Tongue (tissue), 2 donors: Measurements from ENCODE around the gene ASXL2. TPM values are rescaled to one million over a fixed set of nuclear protein-coding genes. Genes with fewer than 3 reads are reported as not detected.
"Not testable (repeated sequence)": the region's sequence is repeated elsewhere in the genome, so short reads cannot be mapped to it uniquely, and the experiment has no call there.

Experiments
- DNase-seq: peaks from one replicate; pipeline ENCODE4 v3.0.0-alpha.2; 2015
- total RNA-seq: library from RNA; depleted of rRNA; stranded (reverse); fragments of >200 nt; gene quantifications from one replicate; pipeline ENCODE4 v1.2.3, GENCODE V29; 2014

ASXL2 gene
- total RNA-seq, 1 donor from 2014 or later, result 12.2 TPM

DNA sequence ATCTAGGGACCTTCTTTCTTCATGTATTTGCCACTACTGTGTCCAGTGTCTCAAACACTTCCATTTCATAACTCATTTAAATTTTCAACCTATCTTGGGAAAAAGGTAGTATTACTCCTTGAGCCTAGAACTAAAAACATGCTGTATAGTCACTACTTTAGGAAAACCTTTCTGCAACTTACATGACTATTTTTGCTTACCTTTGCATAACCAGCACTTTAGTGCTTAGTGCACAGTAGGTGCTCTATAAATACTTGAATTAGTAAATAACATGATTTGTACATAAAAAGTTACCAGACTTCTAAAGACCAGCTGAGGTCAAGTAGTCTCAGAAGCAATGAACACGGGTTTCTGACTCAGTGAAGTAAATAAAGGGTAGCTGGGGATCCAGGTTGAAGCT, 142.5 kb downstream of the ASXL2 start:
- DNase-seq, result no peak

DNA sequence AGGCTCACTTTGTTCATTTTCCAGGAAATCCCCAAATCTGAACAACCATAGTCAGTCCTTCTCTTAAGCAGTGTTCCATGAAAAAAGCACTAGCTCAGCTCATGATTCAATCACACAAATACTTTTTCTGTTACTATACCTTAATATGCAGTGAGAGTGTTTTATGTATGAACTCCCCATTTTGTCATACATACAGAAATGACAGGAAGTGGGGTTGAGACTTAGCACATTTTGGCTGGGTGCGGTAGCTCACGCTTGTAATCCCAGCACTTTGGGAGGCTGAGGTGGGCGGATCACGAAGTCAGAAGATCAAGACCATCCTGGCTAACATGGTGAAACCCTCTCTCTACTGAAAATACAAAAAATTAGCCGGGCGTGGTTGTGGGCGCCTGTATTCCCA, 149.7 kb downstream of the ASXL2 start:
- DNase-seq, result no peak

DNA sequence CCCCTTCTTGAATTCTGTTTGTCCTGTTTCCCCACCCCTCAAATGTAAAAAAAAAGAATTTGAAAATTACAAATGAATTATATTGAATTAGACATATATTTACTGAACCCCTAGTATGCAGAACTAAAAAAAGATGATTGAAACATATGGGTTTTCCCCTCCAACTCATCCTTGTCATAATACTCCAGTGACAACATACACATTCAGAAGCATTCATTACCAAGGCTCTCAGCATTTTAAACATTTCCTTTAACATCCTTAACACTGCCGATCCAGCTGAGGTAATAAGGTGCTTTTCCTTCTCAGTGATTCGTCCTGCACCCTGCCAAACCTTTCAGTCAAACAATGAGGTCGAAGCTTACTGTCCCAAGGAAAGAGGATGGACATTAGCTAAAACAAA, 151.8 kb downstream of the ASXL2 start:
- no peak for DNase-seq

DNA sequence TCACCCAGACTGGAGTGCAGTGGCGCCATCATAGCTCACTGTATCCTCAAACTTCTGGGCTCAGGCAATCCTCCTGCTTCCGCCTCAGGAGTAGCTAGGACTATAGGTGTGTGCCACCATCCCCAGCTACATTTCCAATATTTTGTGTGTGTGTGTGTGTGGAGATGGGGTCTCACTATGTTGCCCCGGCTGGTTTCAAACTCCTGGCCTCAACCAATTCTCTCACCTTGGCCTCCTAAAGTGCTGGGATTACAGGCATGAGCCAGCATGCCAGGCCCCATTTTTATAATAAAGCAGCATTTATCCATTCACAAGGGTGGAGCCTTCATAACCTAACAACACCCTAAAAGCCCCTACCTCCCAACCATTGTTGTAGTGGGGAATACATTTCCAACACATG, 152.4 kb downstream of the ASXL2 start:
- DNase-seq, result no peak

DNA sequence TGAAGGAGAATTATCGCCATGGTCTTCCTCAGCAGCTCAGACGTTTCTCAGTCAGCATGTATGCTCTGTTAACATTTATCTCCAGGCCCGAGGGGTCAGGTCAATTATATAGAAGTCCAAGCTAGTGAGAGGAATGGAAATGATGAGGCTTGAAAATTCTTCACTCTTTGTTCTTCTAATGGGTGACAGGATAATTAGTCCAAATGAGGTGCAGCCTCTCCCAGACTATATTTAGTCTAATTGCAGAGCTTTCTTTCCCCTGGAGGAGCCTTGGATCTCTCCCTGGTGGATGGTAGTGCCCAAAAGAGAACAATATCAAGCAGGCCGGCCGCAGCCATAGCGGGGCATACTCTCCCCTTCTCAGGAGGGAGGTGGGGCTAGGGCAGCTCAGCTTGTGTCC, 153.5 kb downstream of the ASXL2 start:
- no peak for DNase-seq

DNA sequence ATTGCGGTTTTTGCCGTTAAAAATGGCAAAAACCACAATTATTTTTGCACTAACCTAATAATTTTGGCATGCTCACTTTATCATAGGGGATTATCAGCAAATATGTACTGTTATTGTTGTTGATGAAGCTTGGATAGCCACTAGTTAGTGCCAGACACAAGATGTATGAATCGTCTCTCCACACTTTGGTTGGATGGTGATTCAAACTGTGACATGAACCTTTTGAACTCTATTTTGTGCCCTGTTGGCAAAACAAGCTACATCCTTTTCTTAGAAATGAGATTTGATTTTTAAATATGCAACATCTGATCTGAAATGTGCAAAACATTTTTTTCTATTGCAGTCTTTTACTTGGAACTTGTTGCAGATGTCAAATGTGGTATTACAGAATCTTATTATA, 156.1 kb downstream of the ASXL2 start:
- DNase-seq, result no peak

DNA sequence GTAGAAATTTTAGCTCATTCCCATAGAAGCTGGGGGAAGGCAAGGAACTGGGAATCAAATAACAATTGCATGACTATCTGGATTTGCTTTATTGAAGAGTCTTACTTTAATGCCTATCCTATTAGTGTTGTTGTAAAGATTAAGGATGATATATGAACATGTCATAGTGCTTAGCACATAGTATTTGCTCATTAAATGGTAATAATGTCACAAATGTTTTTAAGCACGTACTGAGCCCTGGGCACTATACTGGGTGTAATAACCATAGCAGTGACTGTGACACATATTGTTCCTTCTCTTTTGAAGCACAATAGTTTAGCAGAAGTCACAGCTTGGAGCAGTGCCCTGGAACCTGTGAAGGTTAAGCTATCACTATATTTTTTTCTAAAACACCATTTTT, 157.7 kb downstream of the ASXL2 start:
- DNase-seq, result no peak

DNA sequence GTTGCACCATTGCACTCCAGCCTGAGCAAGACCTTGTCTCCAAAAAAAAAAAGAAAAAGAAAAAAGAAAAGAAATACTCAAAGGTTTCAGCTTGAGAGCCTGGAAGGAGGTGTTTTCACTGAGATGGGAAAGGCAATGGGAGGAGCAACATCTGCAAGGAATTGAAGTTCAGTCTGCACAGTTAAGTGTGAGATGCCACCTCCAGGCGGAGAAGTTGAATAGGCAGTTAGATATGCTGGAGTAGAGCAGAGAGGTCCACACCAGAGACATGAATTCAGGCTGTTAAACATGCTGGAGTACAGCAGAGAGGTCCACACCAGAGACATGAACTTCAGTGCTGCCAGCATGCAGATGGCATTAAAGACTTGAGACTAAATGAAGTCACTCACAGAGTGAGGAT, 163.5 kb downstream of the ASXL2 start:
- DNase-seq, result no peak

DNA sequence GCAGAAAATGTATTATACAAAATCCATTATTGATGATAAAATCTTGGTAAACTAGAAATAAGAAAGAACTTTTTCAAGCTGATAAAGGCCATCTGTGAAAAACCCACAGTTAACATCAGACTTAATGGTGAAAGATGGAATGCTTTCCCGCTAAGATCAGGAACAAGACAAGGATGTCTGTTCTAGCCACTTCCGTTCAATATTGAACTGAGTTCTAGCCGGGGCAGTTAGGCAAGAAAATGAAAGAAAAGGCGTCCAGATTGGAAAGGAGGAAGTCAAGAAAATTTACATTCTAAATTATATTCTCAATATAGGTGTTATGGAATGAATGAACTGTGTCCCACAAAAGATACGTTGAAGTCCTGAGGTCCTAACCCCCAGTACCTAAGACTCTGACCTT, 165.8 kb downstream of the ASXL2 start:
- DNase-seq, result no peak

DNA sequence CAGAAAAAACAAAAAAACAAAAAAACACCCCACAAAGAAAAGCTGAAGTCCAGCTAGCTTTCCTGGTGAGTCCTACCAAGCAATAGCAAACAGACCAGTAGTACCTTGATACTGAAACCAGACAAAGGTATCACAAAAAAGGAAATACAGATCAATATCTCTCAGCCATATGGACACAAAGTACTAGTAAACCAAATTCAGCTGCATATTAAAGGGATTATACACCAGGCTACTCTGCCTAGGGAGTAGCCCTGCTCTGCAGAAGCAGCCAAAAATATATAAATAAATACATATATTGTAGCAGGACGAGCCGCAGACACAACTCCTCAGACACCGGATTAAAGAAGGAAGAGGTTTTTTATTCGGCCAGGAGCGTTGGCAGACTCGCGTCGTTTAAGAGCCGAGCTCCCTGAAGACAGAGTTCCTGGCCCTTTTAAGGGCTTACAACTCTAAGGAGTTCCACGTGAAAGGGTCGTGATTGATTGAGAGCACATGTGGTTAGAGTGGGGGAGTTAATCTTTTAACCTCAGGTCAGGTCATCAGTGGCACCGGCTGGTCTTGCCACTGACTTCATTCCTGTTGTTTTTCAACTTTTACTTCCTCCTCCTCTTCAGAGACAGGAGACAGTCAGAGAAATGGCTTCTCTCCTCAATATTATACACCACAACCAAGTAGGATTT, 166.5 kb downstream of the ASXL2 start:
- no peak for DNase-seq

DNA sequence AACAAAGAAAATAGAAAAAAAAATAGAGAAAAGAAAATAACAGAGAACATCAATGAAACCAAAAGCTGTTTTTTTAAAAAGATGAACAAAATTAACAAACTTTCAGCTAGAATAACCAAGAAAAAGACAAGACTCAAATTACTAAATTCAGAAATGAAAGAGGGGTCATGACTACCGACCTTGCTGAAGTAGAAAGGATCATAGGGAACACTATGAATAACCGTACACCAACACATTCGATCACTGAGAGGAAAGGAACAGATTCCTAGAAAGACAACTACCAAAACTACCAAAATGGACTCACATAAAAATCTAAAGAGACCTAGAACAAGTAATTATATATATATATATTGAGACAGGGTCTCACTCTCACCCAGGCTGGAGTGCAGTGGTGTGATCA, 167.5 kb downstream of the ASXL2 start:
- no peak for DNase-seq

DNA sequence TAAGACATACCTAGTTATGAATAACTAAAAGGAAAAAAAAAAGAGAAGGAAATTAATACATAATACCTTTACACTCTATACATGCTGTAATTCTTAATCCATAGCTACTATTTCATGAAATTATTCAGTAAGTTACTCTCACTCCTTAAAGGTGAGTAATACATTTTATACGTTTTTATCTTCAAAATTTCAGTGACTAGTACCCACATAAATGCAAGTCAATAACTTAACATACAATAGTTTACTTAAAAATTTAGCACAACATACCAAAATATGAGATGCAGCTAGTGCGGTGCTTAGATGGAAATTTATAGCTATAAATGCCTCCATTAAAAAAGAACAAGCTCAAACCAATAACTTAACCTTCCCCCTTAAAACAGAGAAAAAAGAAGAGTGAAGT, 168.9 kb downstream of the ASXL2 start:
- DNase-seq, result no peak

DNA sequence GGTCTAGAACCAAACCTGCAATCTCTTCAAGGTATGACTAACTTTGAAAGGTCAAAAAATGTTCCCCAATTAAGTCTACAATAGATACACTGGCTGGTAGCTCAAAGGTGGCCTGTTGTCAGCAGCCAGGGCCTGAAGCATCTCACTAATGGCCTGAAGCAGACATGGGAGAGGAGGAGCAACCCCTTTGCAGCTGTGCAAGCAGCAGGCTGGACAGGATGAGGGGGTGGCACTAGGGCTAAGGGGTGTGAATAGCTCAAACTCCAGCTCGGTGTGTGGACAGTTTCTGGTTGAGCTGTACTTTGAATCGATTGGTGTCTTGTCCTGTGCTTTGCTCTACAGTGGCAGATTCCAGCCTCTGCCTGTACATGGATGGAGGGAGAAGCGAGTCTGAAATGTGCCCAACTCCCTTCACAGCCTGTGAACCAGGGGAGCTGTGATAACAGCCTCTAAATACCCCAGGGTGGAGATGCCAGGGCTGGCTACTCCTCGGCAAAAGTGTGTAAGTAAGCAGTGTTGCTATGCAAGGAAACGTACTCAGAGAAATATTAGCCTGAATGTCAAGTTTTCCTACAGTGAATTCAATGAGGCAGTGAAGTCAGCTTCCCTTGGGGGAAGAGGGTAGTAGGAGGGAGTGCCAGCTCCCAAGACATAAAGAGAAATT, 170.2 kb downstream of the ASXL2 start:
- no peak for DNase-seq

DNA sequence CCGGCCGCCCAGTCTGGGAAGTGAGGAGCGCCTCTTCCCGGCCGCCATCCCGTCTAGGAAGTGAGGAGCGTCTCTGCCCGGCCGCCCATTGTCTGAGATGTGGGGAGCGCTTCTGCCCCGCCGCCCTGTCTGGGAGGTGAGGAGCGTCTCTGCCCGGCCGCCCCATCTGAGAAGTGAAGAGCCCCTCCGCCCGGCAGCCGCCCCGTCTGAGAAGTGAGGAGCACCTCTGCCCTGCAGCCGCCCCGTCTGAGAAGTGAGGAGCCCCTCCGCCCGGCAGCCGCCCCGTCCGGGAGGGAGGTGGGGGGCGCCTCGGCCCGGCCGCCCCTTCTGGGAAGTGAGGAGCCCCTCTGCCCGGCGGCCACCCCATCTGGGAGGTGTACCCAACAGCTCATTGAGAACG, 172.7 kb downstream of the ASXL2 start:
- DNase-seq, result not testable (repeated sequence)

DNA sequence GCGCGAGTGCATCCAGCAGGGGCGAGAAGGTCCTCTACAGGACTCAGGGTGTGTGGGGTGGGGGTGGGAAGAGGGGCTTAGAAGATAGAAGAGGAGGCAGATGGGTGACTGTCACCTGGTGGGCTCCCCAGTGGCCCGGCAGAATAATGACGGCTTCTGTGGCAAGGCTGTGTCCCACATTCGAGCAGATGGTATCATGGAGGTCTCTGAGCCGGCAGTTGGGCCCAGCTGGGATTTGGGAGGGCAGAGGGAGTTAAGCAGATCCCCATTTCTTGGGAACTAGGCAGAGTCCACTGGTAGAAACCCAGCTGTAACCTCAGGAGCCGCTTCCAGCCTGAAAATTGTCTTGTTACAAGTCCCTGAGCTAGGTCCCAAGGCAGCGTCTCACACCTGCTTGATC, 176.5 kb downstream of the ASXL2 start:
- DNase-seq, result no peak

DNA sequence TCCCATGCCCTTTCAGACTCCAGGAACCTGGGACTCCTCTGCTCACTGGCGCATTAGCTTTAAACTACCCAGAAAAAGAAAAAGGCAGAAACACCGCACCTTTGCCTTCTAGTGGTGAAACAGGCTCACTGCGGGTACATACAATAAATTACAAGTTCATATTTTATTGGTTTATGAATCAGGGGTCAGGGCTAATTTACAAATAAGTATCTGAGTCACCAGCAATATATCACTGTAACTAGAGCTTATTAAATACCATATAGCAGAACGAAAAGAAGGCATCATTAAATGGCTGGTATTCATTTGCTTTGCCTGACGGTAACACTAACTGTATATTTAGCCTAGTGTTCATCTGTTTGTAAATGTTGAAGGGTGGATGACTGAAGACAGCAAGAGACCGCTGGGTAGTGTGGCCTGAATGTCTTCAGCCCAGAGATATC, 178.0 kb downstream of the ASXL2 start:
- DNase-seq, result peak; percentile 45

DNA sequence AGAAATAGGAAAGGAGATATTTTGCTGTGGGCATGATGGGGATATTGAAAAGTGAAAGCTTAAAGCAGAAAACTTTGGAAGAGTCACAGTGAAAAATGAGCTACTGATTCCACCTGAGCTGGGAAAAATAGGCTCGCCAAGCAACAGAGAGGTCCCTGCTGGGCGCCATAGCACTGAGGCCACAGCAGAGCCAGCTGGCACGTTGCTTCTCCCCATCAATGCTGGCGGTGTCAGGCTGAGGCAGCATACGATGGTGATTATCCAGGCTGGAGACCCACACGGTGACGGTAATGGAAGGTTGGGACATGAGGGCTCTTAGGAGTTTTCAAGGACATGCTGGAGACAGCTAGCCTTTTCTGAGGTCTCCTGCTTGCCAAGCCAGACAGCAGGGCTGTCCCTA, 179.1 kb downstream of the ASXL2 start:
- no peak for DNase-seq

DNA sequence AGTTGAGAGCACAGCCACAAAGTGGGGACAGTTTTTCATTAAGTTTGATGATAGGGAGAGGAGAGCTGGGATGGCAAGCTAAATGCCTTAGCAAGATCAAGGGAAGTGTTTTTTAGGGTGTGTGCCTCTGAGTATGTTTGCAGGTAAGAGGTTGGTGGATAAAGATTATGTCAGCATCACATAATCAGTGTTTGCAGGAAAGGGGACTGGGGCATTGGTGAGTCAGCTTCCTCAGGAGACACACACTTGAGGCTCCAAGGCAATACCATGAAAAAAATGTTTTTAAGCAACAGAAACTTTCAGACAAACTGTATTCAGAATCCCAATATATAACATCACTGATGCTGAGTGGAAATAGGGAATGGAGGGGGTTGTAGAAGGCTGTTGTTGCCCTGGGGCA, 179.5 kb downstream of the ASXL2 start:
- DNase-seq, result no peak

DNA sequence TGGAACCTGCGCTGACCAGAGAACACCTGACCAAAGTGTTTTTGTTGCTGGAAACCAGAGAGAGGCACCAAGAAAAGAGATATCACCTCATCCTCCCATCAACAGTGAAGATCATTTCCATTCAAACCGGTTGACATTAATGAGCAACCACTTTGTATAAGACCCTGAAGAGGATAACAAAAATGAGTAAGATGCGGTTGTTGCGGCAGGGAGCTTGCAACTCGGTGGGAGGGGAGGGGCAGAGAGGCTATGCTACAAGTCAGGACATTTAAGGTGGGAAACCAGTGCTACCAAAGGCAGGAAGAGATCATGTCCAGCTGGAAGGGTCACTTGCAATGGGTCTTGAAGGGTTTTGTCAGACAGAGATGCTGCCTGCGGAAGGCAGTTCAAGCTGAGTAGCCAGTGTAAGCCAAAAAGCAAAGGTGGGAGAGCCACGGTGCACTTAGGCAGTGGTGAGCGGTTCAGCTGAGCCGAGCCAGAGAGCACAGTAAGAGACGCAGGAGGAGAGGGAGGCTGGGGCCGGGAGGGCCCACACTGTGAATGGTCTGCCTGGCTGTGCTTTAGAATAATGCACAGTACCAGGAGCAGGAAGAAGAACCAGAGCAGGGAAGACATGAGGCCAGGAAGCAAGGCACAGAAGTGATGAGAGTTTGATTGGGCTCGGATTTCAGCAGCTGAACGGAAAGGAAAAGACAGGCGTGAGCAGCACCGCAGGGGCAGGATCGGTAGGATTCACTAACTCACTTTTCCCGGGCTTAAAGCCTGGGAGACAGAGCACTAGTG, 180.5 kb downstream of the ASXL2 start:
- DNase-seq, result peak; percentile 43

DNA sequence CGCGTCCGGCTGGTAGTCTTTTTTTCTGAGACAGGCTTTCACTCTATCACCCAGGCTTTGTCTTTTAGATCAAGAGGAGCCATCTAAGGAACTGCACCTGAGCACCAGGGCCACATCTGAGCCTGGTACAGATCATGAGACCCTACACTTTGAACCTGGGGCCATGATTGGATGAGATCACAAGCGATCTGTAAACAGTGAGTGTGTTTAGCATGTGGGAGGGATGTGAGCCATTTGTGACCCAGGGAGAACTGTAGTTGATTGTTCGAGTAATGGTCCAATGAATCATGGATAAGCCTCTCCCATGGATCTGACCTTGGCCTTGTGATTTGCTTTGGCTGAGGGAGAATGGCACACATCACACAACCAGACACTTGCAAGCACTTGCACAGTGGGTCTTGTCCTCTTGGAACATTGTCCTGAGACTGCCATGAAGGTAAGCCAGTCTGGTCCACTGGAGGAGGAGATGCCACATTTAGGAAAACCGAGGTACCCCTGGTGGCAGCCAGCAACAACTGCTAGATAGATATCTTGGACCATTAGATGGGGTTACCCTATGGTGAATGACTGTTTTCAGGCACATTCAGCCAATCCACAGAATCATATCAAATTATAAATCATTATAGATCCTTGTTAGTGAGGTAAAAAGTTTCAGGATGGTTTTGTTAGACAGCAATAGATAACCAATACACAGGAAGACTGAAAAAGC, 185.4 kb downstream of the ASXL2 start:
- DNase-seq, result no peak

DNA sequence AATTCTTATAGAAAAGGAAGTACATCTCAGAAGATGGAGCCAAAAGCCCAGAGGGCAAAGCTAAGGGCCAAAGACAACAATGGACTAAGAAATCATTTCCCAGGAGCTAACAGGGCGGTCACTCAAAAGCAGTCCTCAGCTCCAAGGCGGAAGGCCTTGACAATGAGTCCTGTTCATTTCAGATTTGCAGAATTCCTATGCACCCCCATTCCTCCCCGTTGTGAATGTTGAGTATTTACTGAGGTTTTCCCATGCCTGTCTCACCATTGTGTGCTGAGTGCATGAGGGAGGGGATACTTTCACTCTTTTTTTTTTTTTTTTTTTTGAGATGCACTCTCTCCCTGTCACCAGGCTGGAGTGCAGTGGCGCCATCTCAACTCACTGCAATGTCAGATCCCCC, 186.1 kb downstream of the ASXL2 start:
- DNase-seq, result peak; percentile 7

DNA sequence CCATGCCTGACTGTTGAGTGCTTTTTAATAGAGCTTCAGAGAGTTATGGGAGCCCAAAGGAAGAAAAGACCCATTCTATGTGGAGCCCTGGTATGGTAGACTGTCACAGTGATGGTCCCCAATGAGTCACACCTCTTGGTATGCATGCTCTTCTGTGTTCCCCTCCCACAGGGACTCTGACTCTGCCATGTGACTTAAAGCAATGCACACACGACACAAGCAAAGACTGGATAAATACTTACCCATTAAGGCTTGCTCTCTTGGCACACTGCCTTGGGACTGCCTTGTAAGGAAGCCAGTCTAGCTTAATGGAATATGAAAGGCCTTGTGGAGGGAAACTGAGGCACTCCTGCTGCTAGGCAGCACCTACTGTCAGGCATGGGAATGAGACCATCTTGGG, 188.2 kb downstream of the ASXL2 start:
- no peak for DNase-seq

DNA sequence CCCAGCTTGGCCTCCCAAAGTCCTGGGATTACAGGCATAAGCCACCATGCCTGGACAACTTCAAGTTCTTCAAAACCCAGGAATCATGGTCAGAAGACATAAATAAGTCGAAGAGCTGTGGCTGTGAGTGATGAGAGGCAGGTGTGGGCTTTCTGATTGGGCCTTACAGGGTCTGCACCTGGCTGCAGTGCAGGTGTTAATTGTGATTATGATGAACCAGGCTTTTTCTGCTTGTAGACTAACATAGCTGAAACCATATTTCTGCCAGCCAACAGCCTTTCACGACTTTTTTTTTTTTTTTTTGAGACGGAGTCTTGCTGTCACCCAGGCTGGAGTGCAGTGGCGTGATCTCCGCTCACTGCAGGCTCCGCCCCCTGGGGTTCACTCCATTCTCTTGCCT, 190.1 kb downstream of the ASXL2 start:
- no peak for DNase-seq
